ENCODE results near the gene FAM83G.

The FAM83G gene

DNA sequence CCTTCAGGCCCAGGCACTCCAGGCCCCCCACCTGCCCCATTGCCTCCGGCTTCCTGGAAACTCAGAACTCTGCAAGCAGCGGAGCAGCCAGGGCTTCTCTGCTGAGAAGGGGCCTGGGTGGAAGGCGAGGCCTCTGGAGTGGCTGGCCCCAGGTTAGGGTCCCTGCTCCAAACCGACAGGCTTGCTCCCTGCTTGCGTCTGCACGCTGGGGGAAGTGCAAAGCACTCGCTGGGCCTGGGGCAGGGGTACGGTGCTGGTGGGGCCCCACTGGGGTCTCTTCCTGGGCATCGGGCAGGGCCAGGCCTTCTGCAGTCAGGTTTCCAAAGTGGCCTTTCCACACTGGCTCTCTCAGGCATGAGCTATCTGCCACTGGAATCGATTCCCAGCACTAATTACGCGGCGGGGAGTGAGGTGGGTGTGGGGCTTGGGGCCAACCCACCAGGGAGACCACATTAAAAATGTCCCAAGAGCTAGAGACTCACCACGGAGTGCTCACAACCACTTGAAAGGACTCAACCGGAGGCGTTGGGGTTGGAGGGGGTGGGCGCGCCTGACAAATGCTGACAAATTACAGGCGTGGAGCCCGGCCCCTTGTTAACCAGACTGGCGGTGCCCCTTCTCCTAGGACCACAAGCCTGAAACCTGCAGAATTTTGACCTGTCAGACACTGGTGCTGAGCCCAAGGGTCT lies 17.9 kb downstream of the FAM83G start:
- H2BK12ac ChIP-seq (ENCODE audit: low read length in 2 of 2), result no peak overlapping the region
- H3K4me2 ChIP-seq (ENCODE audit: low read length, poor library complexity, severe bottlenecking), result no peak overlapping the region
- no peak overlapping the region for H3K27ac ChIP-seq (ENCODE audit: low read length, poor library complexity, severe bottlenecking)
- WGBS, result 85% methylated on average over 21 of the region's 21 CpGs
- no peak overlapping the region for H3K4me3 ChIP-seq (ENCODE audit: insufficient read depth in 1 of 2, low read depth in 1 of 2, low read length in 2 of 2)
- H2AFZ ChIP-seq (ENCODE audit: low read depth, low read length), result no peak overlapping the region
- no peak overlapping the region for H3K23ac ChIP-seq (ENCODE audit: low read length in 2 of 2)
- no peak for DNase-seq
- H3K18ac ChIP-seq (ENCODE audit: low read depth in 1 of 2, low read length in 2 of 2), result no peak overlapping the region
- no peak overlapping the region for H3K4ac ChIP-seq (ENCODE audit: low read depth in 1 of 2, low read length in 2 of 2)
- H3K9me3 ChIP-seq (ENCODE audit: control insufficient read depth, low read length), result no peaks in the 10 kb centered on the region
- H4K91ac ChIP-seq (ENCODE audit: low read length), result no peak overlapping the region
- H2BK15ac ChIP-seq (ENCODE audit: low read depth, poor library complexity, severe bottlenecking), result no peak overlapping the region
- H3K14ac ChIP-seq (ENCODE audit: low read length in 2 of 2), result no peak overlapping the region
- no peak overlapping the region for H3K9ac ChIP-seq (ENCODE audit: low read length)
- H4K8ac ChIP-seq (ENCODE audit: low read length), result no peak overlapping the region
- no peak overlapping the region for H2AK5ac ChIP-seq (ENCODE audit: low read length, severe bottlenecking)
- peaks cover 45% of the 10 kb centered on the region for H3K79me1 ChIP-seq (replicated peaks; ENCODE audit: low read length, poor library complexity, severe bottlenecking)
- no peaks in the 10 kb centered on the region for H3K27me3 ChIP-seq (ENCODE audit: control insufficient read depth in 1 of 2, insufficient read depth in 1 of 2, low read length in 2 of 2)
- no peak overlapping the region for H2BK120ac ChIP-seq (ENCODE audit: low read depth, low read length)
- H3K36me3 ChIP-seq (ENCODE audit: control insufficient read depth in 1 of 2, insufficient read depth in 2 of 2, low read depth in 1 of 2, low read length in 2 of 2), result peaks cover 14 to 65% of the 10 kb centered on the region in 2 experiments
- H2BK5ac ChIP-seq (ENCODE audit: low read depth, low read length, poor library complexity, severe bottlenecking), result no peak overlapping the region
- peaks cover 25% of the 10 kb centered on the region for H3K4me1 ChIP-seq (ENCODE audit: control insufficient read depth, insufficient read depth, low read depth, low read length)

- H2AFZ ChIP-seq (ENCODE audit: low read depth, low read length), result no peak overlapping the region
- no peak overlapping the region for H4K91ac ChIP-seq (ENCODE audit: low read length)
- H3K27ac ChIP-seq (ENCODE audit: low read length, poor library complexity, severe bottlenecking), result no peak overlapping the region
- no peak overlapping the region for H2BK5ac ChIP-seq (ENCODE audit: low read depth, low read length, poor library complexity, severe bottlenecking)
- no peak overlapping the region for H3K23ac ChIP-seq (ENCODE audit: low read length in 2 of 2)
- no peak overlapping the region for H2BK15ac ChIP-seq (ENCODE audit: low read depth, poor library complexity, severe bottlenecking)
- no peak overlapping the region for H3K4me3 ChIP-seq (ENCODE audit: insufficient read depth in 1 of 2, low read depth in 1 of 2, low read length in 2 of 2)
- no peaks in the 10 kb centered on the region for H3K9me3 ChIP-seq (ENCODE audit: control insufficient read depth, low read length)
- H2AK5ac ChIP-seq (ENCODE audit: low read length, severe bottlenecking), result no peak overlapping the region
- no peak for DNase-seq
- H2BK12ac ChIP-seq (ENCODE audit: low read length in 2 of 2), result no peak overlapping the region
- H3K4me1 ChIP-seq (ENCODE audit: control insufficient read depth, insufficient read depth, low read depth, low read length), result peaks cover 35% of the 10 kb centered on the region
- peaks cover 14 to 58% of the 10 kb centered on the region in 2 experiments for H3K36me3 ChIP-seq (ENCODE audit: control insufficient read depth in 1 of 2, insufficient read depth in 2 of 2, low read depth in 1 of 2, low read length in 2 of 2)
- H3K18ac ChIP-seq (ENCODE audit: low read depth in 1 of 2, low read length in 2 of 2), result no peak overlapping the region
- WGBS, result 97% methylated on average over 5 of the region's 9 CpGs
- H4K8ac ChIP-seq (ENCODE audit: low read length), result no peak overlapping the region
- H3K14ac ChIP-seq (ENCODE audit: low read length in 2 of 2), result no peak overlapping the region
- no peak overlapping the region for H2BK120ac ChIP-seq (ENCODE audit: low read depth, low read length)
- H3K9ac ChIP-seq (ENCODE audit: low read length), result no peak overlapping the region
- H3K27me3 ChIP-seq (ENCODE audit: control insufficient read depth in 1 of 2, insufficient read depth in 1 of 2, low read length in 2 of 2), result no peaks in the 10 kb centered on the region
- H3K4ac ChIP-seq (ENCODE audit: low read depth in 1 of 2, low read length in 2 of 2), result no peak overlapping the region
- peaks cover 33% of the 10 kb centered on the region for H3K79me1 ChIP-seq (replicated peaks; ENCODE audit: low read length, poor library complexity, severe bottlenecking)
- H3K4me2 ChIP-seq (ENCODE audit: low read length, poor library complexity, severe bottlenecking), result no peak overlapping the region
These were observed 19.1 kb downstream of the FAM83G start for GRCh38 chr17:18985475-18985874.

DNA sequence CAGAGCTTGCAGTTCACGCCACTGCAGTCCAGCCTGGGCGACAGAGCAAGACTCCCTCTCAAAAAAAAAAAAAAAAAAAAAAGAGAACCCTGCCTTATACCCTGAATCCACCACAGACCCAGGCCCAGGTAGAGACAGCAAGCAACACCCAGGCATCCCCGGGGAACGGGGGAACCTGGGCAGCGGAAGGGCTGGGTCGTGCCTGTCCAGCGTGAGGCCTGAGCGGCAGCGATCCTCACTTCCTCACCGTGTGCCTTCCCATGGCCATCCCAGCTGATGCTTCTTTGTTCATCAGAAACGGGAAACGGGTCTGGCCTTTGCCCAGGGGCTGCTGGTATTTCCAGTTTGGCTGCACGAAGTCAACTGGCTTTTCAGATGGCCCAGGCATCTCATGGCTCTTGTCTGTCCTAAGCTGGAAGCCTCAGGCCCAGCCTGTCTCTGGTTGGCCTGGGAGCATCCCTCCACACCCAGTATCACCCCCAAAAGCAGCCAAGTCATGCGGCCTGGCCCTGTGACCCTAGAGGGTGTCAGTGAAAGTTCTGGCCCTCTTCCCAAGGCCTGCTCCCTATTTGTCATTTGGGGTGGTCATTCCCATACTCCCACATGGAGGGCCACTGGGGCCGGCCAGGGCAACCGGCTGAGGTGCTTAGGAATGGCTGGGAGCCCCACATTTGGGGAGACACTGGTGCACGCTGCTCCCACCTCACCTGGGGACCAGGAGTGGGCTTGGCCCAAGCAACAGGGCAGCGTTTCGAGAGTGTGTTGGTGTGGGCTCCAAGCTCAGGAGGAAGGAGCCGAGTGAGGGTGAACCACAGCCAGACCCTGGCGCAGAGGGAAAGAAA lies 20.1 kb downstream of the FAM83G start:
- no peak overlapping the region for H4K8ac ChIP-seq (ENCODE audit: low read length)
- H2BK12ac ChIP-seq (ENCODE audit: low read length in 2 of 2), result no peak overlapping the region
- H2BK120ac ChIP-seq (ENCODE audit: low read depth, low read length), result no peak overlapping the region
- H2BK5ac ChIP-seq (ENCODE audit: low read depth, low read length, poor library complexity, severe bottlenecking), result no peak overlapping the region
- no peak overlapping the region for H3K27ac ChIP-seq (ENCODE audit: low read length, poor library complexity, severe bottlenecking)
- no peaks in the 10 kb centered on the region for H3K9me3 ChIP-seq (ENCODE audit: control insufficient read depth, low read length)
- no peak for DNase-seq
- H3K79me1 ChIP-seq (replicated peaks; ENCODE audit: low read length, poor library complexity, severe bottlenecking), result peaks cover 26% of the 10 kb centered on the region
- H3K27me3 ChIP-seq (ENCODE audit: control insufficient read depth in 1 of 2, insufficient read depth in 1 of 2, low read length in 2 of 2), result no peaks in the 10 kb centered on the region
- H3K4me3 ChIP-seq (ENCODE audit: insufficient read depth in 1 of 2, low read depth in 1 of 2, low read length in 2 of 2), result no peak overlapping the region
- no peak overlapping the region for H3K9ac ChIP-seq (ENCODE audit: low read length)
- no peak overlapping the region for H2AFZ ChIP-seq (ENCODE audit: low read depth, low read length)
- H3K23ac ChIP-seq (ENCODE audit: low read length in 2 of 2), result no peak overlapping the region
- whole genome bisulfite sequencing, result 97% methylated on average over 21 of the region's 21 CpGs
- H2BK15ac ChIP-seq (ENCODE audit: low read depth, poor library complexity, severe bottlenecking), result no peak overlapping the region
- H4K91ac ChIP-seq (ENCODE audit: low read length), result no peak overlapping the region
- H2AK5ac ChIP-seq (ENCODE audit: low read length, severe bottlenecking), result no peak overlapping the region
- H3K36me3 ChIP-seq (ENCODE audit: control insufficient read depth in 1 of 2, insufficient read depth in 2 of 2, low read depth in 1 of 2, low read length in 2 of 2), result peaks cover 14 to 57% of the 10 kb centered on the region in 2 experiments
- H3K14ac ChIP-seq (ENCODE audit: low read length in 2 of 2), result no peak overlapping the region
- peaks cover 45% of the 10 kb centered on the region for H3K4me1 ChIP-seq (ENCODE audit: control insufficient read depth, insufficient read depth, low read depth, low read length)
- no peak overlapping the region for H3K4me2 ChIP-seq (ENCODE audit: low read length, poor library complexity, severe bottlenecking)
- H3K4ac ChIP-seq (ENCODE audit: low read depth in 1 of 2, low read length in 2 of 2), result no peak overlapping the region
- no peak overlapping the region for H3K18ac ChIP-seq (ENCODE audit: low read depth in 1 of 2, low read length in 2 of 2)
